HG03097 (cell line): ENCODE data around the gene ZNF610.

Experiments
- ATAC-seq: cut with Tn5 transposase; IDR thresholded peaks from one replicate; pipeline ENCODE4 v1.9.1; 2021; ENCODE audit not compliant: unreplicated experiment, low FRiP score

The ZNF610 gene

GRCh38 chr19:52397310-52398080 is 61.5 kb downstream of the ZNF610 start, which contains the start of gene ZNF528:
Gene ZNF528, plus strand, starts transcription at chr19:52397849. Its CDS starts 4,165 bp downstream, at chr19:52402014.
- ATAC-seq: peak; percentile 89

DNA sequence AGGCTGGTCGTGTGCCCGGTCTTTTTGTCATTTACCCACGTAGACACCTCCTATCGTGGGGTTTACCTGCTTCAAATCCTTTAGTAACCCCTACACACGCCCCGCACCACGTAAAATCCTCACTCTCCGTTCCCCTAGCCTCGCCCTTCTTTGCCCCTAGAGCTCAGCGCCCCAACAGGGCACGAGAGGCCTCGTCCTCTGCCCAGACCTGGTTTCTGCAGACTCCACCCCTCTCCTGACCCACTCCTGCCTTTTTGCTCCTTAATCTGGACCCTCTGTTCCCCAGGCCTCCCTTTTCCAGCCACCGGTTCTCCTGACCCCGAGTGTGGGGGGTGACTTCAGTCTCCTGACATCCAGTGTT is 62.0 kb downstream of the ZNF610 start:
- ATAC-seq: no peak

GRCh38 chr19:52410276-52410675 is 74.2 kb downstream of the ZNF610 start:
- no peak for ATAC-seq

- ATAC-seq: no peak
Measured at GRCh38 chr19:52415711-52416110, 79.7 kb downstream of the ZNF610 start.
